Posterior cingulate gyrus (tissue), 11 donors: ENCODE results near the gene CCDC88C.
A peak's percentile ranks its signal among the peaks of the same experiment; 100 is the strongest.

ENCODE experiments used
- DNase-seq, 10 donors: peaks; one replicate each; pipeline versions ENCODE4 v3.0.0 to v3.0.0-alpha.2; 2020 to 2021; ENCODE audit warnings: mixed read lengths in 3 of 10
- intact Hi-C: fragments of 100-400 bp; cut with DNase I; formaldehyde crosslinking; loops from one replicate; pipeline ENCODE4 v1.15.1; 2023

The CCDC88C gene

DNA sequence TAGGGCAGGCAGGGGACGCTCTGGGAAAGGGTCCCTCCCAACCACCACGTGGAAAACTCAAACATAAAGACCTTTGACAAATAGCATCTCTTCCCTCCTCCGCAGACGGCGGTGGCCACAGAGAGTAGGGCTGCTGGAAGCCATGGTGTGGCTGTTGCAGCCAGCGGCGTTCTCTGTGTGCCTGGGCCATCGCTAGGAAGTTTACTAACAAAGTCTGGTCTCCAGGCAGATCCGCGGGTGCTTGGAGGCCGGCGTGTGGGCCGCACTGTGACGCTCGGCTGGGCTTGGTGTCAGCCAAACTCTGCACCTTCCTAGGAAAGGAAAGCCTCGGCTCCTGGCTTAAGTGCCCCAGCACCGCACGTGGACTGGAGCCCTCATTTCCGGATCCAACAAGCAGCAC lies 65.6 kb downstream of the CCDC88C start:
- DNase-seq, result no peak
- intact Hi-C loops, result no loop called here

GRCh38 chr14:91351512-91351862 lies 66.1 kb downstream of the CCDC88C start:
- no peak for DNase-seq

DNA sequence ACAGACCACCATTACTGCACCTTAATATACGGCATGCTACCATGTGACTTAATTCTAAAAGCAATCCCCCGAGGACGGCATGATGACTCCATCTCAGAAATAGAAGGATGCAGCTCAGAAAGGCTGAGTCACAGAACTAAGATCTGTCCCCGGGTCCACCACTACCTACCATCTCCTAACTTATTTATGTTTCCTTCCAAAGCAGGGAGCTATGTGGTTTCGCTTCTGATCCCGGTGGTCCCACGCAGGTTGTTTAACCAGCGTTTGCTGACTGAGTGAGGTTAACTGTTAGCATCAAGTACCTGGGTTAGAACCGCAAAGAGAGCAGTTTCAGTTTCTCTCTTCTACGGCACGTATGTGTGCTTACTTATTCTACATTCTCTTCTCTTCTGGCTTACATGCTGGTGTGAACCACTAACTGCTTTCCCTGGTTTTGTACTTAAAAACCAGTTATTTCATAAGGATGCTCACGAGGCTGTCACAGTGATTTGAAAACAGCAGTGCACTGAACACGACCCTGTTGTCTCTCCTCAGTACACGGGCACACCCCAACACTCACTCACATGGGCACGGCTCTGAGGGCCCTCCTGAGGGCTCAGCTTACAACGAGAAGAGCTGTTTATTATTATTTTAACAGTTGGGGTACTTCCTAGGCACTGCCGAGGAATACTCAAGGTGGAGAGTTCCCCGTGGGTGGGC lies 66.7 kb downstream of the CCDC88C start:
- intact Hi-C loops, result no loop called here
- no peak for DNase-seq

More at GRCh38 chr14:91351512-91351862, 66.1 kb downstream of the CCDC88C start:
- intact Hi-C loops, result no loop called here

DNA sequence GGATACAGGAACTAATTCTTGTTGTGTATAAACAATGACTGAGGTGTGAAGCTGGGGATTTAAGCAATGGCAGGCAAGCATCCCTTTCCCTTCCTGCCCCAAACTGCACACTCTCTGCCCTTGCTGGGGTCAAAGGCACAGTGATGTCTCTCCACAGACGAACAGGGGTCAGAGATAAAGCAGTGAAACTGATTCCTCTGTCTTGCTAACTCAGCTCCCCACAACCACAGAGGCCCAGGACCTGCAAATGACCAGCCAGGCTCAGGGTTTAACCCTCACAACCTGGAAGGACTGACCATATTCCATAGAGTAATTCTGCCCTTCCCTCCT lies 67.2 kb downstream of the CCDC88C start:
- intact Hi-C loops, result no loop called here
- no peak for DNase-seq

DNA sequence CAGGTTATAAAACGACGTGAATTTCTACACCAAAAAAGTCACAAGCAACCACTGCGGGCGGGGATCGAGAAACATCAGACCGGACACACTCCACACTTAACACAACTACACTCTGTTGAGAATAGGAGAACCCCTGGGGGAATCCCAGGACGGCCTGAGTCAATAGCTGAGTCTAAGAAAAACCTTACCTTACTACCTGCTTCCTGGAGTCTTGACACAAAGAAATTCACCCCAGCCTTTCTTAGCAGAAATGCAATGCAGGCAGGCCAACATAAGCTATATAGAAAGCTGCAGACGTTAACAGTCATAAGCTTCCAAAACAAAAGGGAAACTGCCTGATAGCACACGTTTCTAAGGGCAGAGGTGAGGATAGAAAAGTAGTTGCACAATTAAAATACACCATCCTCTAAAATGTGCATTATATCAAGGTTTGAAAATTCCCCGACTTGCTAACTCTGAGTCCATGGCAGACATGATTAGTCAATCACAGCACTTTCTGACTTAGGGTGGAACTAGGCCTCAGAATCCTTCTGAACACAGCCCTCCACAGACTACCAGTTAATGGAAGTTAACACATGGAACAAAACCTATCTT lies 68.0 kb downstream of the CCDC88C start:
- intact Hi-C loops, result no loop called here
- no peak for DNase-seq

GRCh38 chr14:91348845-91349465 lies 68.7 kb downstream of the CCDC88C start:
- no peak for DNase-seq
- intact Hi-C loops, result no loop called here

DNA sequence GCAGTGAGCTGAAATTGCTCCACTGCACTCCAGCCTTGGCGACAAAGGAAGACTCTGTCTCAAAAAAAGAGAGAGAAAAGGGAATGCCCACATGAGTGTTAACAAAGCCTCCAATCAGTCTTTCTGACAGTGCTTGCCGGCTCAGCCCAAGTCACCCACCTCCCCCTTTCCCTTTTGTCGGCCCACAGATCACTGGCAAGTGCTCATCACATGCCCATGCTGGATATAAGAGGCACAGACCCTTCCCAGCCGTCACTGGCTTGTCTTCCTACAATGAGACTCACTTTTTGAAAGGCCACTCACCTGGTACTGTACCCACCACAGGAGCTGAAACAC lies 70.8 kb downstream of the CCDC88C start:
- intact Hi-C loops, result no loop called here
- DNase-seq, result peak in 1 of 10 donors; percentile 22

DNA sequence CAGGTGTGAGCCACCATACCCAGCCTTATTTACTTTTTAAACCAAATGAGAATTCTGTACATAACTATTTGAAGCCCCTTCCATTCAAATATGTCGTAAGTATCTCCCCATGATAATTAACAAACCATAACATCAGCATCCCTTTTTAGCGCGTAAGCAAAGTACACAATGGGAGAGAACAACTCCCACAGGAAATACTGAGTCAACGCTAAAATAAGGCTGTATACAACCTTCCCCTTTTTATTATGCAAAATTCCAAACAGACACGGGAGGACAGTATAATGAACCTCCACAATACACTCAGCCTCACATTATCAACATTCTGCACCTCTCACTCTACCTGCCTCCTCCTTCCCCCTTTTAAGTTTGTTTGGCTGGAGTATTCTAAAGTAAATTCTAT lies 73.5 kb downstream of the CCDC88C start:
- DNase-seq, result no peak
- intact Hi-C loops, result no loop called here

DNA sequence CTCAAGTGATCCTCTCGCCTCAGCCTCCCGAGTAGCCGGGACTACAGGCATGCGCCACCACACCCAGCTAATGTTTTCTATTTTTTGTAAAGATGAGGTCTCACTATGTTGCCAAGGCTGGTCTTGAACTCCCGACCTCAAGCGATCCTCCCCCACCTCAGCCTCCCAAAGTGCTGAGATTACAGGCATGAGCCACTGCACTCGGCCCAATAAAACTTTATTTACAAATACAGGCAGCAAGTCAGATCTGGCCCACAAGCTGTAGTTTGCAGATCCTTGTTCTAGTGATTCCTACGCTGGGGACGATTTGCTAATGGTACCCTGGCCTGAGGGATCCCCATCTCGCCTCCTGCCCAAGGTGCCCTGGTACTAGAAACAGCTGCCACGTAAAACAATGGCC lies 74.6 kb downstream of the CCDC88C start:
- no peak for DNase-seq
- intact Hi-C loops, result no loop called here

- intact Hi-C loops, result no loop called here
These were observed 75.3 kb downstream of the CCDC88C start for GRCh38 chr14:91342206-91342760.

DNA sequence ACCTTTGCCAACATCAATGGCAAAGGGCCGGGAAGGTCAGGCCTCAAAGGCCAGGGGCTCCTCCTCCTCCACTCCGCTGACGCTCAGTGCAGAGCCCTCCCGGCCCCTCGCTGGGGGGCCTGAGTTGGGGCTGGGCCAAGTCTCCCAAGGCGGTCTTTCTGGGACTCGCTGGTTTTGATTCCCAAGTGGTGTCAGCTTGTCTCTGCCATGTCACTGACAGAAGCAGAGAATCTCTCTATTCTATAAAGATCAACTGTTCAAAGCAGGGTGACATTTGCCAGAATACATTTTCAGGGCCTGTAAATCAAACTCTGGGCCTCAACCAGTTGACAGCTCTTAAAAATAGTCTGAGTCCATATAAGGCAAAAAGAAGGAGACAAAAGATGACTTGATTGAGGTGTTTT lies 75.9 kb downstream of the CCDC88C start:
- DNase-seq, result no peak
- intact Hi-C loops, result no loop called here

More at GRCh38 chr14:91342206-91342760, 75.3 kb downstream of the CCDC88C start:
- DNase-seq, result peak in 1 of 10 donors; percentile 29

DNA sequence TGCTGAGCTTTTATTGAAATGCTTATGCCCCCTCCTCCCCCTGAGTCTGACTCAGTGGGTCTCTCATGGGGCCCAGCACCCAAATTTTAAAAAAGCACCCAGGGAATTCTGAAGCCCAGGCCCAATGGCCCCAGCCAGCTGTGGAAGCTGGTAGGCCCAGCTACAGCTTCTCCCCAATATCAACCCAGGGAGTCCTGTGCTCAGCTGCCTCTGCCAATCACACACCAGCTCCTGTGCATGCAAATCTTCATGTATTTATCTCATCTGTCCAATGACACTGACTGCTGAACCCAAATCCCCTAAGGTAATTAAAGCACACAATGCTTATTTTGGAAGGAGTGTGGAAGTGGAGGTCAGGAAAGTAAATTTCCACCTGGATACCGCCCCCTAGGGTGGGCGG lies 76.3 kb downstream of the CCDC88C start:
- DNase-seq, result no peak
- intact Hi-C loops, result no loop called here

- intact Hi-C loops, result no loop called here
- no peak for DNase-seq
These were observed 77.8 kb downstream of the CCDC88C start for GRCh38 chr14:91339671-91340369.

- intact Hi-C loops, result no loop called here
- DNase-seq, result no peak
These were observed 78.5 kb downstream of the CCDC88C start for GRCh38 chr14:91339076-91339475.

DNA sequence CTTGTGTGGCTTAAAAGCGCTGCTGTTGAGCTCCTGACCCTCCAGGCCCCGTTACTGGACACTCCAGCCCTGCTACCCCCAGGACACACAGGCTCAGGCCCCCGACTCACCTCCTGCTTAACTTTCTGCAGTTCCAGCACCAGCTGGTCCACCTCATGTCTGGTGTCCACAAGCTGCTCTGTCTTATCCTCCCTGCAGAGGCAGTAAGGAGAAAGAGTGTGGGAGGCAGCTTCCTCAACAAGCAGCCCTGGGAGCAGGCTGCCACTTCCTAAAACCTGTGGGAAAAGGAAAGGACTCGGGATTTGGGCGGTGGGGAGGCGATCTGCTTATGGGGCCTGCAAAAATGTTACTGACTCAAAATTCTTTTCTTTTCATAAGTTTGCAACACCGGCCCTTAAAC lies 79.2 kb downstream of the CCDC88C start:
- intact Hi-C loops, result no loop called here
- no peak for DNase-seq

DNA sequence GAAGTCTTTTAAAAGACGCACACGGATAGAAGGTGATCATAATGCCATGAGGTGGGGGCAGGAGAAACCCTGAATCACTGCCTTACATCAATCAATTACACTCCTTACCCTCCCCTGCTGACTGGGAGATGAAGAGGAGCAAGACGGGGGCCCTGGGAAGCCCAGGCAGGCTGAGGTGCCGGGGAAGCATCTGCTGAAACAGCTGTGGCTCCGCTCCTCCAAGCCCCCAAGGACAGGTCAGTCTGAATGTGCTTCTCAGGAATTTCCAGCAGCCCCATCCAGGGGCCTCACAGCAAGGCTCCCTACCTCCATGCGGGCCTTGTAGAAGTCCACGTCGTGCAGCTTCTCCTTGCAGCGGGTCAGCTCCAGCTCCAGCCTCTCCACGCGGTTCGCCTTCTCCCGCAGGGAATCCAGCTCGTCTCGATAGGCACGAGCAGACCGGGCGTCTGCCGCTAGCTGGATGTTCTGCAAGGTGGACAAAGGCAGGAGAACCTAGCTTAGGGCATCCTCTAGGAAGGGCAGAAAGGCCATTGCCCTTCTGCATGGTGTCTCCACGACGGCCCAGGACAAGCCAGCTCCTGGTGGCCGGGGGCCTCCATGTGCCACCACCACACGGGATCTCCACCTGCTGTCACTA lies 79.8 kb downstream of the CCDC88C start:
- no peak for DNase-seq
- intact Hi-C loops, result no loop called here

GRCh38 chr14:91336093-91336450 lies 81.5 kb downstream of the CCDC88C start:
- DNase-seq, result no peak
- intact Hi-C loops, result no loop called here

GRCh38 chr14:91335191-91336092 lies 82.2 kb downstream of the CCDC88C start:
- intact Hi-C loops, result no loop called here
- DNase-seq, result peak in 1 of 10 donors; percentile 55

- intact Hi-C loops, result no loop called here
- peak in 1 of 10 donors; percentile 1 for DNase-seq
These were observed 84.0 kb downstream of the CCDC88C start for GRCh38 chr14:91333650-91334039.
